Fibroblast of upper back skin (primary cell): ENCODE data around the gene GRB2.
A peak's percentile ranks its signal among the peaks of the same experiment; 100 is the strongest.

Experiments used
- DNase-seq: peaks from one replicate; pipeline ENCODE4 v3.0.0-alpha.2; 2013

The GRB2 gene

GRCh38 chr17:75412455-75413317, 7.2 kb upstream of the GRB2 start:
- DNase-seq = peak; percentile 74

DNA sequence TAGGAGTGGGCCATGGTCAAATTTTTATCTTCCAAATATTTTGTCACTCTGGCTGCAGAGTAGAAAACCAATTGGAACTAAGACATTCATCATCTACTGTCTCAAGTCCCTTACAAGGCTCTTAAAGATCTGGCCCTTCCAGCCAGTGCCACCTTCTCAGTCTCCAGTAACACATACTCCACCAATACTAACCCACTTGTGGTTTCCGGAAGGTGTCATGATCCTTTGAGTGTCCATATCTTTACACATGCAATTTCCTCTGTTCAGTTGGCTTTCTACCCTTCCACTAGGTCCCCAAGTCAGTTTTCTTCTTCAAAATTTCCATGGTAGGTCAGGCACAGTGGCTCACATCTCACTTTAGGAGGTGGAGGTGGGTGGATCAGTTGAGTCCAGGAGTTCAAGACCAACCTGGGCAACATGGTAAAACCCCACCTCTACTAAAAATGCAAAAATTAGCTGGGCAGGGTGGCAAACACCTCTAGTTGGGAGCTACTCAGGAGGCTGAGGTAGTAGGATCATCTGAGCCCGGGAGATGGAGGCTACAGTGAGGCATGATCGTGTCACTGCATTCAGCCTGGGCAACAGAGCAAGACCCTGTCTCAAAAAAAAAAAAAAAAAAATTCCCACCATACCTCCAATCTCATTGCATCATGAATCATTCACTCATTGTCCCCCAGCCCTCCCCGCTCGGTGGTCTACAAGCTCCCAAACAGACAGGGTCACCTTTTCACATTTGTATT, 6.0 kb upstream of the GRB2 start:
- no peak for DNase-seq

DNA sequence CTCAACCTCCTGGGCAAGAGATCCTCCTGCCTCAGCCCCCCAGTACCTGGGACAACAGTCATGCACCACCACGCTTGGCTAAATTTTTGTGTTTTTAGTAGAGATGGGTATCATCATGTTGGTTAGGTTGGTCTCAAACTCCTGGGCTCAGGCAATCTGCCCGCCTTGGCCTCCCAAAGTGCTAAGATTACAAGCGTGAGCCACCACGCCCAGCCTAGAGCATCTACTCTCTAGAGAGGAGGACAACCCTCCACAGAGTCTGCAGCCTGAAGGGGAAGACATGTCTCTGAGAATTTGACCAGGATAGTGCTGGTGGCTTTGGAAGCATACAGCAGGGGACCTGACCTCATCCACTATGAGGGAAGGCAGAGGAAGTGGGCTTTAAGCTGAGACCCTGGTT, 4.7 kb upstream of the GRB2 start:
- DNase-seq = no peak

DNA sequence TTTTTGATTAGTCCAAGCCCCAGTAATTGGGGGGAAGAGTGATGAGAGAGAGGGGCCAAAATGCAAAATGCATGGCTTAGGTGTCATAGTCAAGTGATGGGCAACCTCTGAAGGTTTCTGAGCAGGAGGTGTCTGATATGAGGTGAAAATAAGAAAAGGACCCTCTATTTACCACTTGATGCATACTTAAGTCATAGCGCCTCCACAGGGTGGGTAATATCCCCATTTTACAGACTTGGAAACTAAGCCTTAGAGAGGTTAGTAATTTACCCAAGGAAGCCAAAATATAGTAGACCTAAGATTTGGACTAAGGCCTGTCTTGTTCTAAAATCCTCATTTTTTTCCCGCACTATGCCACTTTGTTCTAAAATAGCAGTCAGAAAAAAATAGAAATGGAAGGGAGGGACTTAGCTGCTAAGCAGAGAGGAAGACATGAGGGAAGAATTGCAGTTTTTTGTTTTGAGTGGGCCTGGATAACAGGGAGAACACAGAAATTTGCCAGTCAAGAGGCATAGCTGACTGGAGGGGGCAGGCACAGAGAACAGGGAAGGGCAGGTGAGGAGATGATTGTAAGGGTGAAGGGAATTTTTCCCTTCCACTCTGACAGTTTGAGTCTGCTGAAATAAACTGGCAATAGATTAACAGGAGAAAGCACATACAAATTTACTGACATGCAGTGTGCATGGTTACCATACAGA, 2.3 kb upstream of the GRB2 start:
- no peak for DNase-seq

- no peak for DNase-seq
Measured at GRCh38 chr17:75406222-75406615, 741 bp upstream of the GRB2 start.

- DNase-seq = peak; percentile 30
Measured at GRCh38 chr17:75404731-75405364, 630 bp downstream of the GRB2 start.

DNA sequence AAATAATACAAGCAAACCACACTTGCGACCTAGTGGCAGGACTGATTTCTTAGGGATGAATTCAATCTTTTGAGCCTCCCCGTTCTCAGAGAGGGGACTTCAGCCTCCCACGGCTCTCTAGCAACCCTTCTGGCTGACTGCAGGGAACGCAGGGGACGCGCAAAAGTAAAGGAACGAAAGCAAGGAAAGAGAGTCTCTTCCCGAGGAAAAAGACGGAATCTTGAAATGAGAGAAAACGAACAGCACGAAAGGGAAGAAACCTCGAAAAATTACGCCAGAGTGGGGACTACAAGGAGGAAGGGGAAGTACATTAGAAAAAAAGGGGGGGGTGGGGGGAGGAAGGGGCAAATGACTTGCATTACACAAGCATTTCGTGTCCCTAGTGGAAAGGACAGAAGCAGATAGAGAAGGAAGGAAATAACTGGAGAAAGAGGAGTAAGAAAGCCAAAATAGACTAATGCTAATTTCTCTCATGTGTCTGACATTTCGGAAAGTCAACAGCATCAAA, 1.2 kb downstream of the GRB2 start:
- DNase-seq = peak; percentile 76

DNA sequence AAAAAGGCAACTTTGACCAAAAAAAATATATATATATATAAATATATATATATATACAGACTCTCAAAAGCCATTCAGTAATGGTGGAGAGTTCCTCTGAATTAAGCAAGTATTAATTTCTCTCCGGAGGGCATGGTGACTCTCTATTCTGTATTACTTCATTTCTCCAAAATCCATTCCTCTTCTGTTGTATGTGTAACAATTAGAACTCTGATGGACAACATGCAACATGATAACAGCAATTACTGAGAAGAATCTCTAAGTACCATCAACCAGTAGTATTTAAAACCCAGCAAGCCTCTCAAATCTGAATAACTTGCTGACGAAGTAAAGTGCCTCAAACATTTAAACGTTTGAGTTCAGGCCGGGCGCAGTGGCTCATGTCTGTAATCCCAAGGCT, 2.3 kb downstream of the GRB2 start:
- DNase-seq = no peak

DNA sequence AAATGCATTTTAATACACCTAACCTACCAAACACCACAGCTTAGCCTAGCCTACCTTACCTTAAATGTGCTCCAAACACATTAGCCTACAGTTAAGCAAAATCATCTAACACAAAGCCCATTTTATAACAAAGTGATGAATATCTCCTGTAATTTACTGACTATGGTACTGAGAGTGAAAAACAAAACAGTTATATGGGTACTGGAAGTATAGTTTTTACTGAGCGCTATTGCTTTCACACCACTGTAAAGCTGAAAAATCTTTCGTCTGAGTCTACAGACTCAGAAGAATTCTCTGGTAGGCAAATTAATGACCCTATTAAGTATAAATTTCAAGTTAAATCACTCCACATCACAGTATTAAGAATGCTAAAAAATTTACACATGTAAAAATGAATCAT, 3.5 kb downstream of the GRB2 start:
- DNase-seq = no peak

DNA sequence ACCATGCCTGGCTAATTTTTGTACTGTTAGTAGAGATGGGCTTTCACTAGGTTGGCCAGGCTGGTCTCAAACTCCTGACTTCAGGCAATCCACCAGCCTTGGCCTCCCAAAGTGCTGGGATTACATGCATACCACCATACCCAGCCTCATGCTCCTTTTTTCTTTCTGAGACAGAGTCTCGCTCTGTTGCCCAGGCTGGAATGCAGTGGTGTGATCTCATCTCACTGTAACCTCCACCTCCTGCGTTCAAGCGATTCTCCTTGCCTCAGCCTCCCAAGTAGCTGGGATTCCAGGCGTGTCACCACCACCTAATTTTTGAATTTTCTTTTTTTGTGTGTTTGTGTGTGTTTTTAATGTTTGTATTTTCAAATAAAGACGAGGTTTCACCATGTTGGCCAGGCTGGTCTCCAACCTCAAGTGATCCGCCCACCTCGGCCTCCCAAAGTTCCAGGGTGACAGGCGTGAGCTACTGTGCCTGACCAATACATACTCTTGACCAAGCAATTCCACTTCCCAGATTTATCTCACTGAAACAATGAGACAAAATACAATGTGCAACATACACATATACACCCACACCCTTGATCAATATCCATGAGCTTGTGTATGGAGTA, 5.0 kb downstream of the GRB2 start:
- no peak for DNase-seq

GRCh38 chr17:75398279-75398678, 7.2 kb downstream of the GRB2 start:
- no peak for DNase-seq

- DNase-seq = no peak
Measured at GRCh38 chr17:75397217-75397616, 8.3 kb downstream of the GRB2 start.

GRCh38 chr17:75396796-75397195, 8.7 kb downstream of the GRB2 start:
- DNase-seq = no peak

DNA sequence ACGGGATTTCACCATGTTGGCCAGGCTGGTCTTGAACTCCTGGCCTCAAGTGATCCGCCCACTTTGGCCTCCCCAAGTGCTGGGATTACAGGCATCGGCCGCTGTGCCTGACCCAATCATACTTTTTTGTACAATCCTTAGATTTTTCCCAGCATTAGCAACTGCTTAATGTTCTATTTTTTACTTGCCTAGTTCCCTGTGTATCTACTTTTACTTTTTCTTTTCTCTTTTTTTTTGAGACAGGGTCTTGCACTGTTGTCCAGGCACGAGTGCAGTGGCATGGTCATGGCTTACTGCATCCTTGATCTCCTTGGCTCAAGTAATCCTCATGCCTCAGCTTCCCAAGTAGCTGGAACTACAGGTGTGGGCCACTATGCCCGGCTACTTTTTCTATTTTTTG, 9.5 kb downstream of the GRB2 start:
- DNase-seq = no peak

DNA sequence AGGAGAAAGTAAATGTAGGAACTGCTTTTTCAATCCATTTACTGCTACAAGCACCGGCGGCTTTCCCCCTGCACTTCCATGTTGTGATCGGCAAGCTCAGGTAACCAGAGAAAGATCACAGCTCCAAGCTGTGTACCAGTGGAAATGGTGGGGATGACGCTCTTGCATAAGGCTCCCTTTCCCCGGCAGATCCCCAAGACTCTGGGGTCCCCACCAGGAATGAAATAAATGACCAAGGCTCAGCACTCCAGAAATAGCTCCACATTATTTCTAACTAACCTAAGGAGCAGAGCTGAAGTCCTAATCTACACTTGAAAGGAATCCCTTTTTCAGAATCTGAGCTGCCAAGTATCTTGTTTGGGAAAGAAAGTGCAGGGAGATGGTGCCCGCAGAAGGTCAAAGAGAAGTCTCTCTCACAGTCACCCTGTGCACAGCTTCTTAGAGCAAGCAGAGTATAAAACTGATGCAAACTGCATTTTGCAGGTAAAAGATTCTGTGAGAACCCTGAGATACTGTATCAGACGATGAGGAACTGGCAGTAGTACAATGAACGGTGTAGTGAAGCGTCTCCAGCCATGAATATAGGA, 11.1 kb downstream of the GRB2 start:
- no peak for DNase-seq

DNA sequence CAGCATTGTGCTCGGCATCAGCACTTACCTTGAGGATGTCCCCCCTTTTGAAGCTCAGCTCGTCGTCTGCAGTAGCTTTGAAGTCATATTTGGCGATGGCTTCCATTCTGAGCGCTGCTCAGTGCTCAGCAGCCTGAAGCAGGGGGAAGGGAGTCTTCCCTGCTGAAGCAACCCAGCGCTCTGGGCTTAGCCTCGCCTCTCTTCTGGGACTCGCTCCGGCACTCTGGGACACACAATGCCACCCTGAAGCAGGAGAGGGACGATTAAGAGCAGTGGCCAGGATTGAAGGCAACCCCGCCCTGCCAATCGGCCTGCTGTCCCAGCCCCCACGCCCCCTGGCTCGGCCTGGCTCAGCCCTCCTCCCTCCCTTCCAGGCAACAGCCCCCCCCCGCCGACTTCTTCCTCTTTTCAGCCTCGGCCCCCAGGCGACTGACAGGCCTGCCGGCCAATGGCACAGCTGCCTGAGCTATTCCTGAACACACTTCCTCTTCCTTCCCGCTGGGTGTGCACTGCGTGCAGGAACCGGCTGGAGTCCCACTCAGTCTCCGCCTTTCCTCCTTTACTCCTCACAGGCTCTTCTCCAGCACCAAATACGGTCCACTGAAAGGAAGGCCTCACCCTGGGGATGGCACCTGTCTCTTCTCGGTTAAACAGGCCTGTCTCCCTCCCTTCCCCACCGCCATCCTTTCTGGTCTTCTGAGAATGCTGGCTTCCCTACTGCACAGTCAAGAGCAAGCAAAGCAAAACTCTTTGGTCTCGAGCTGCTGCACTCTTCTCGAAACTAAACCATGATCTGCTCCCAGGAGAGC, 11.8 kb downstream of the GRB2 start:
- peak; percentile 98 for DNase-seq

GRCh38 chr17:75392559-75392958, 12.9 kb downstream of the GRB2 start:
- DNase-seq = no peak

- peak; percentile 12 for DNase-seq
Measured at GRCh38 chr17:75390982-75391381, 14.5 kb downstream of the GRB2 start.

GRCh38 chr17:75388476-75389030, 16.9 kb downstream of the GRB2 start:
- no peak for DNase-seq

GRCh38 chr17:75387771-75388170, 17.7 kb downstream of the GRB2 start:
- DNase-seq = no peak

GRCh38 chr17:75386430-75386829, 19.0 kb downstream of the GRB2 start:
- no peak for DNase-seq
